HG02642 (cell line): ENCODE data around the gene POLR2C.
A peak's percentile ranks its signal among the peaks of the same experiment; 100 is the strongest.

Experiments used
- ATAC-seq: cut with Tn5 transposase; IDR thresholded peaks from one replicate; pipeline ENCODE4 v1.9.1; 2021; ENCODE audit warnings: mild to moderate bottlenecking; ENCODE audit not compliant: unreplicated experiment, poor library complexity

The POLR2C gene

DNA sequence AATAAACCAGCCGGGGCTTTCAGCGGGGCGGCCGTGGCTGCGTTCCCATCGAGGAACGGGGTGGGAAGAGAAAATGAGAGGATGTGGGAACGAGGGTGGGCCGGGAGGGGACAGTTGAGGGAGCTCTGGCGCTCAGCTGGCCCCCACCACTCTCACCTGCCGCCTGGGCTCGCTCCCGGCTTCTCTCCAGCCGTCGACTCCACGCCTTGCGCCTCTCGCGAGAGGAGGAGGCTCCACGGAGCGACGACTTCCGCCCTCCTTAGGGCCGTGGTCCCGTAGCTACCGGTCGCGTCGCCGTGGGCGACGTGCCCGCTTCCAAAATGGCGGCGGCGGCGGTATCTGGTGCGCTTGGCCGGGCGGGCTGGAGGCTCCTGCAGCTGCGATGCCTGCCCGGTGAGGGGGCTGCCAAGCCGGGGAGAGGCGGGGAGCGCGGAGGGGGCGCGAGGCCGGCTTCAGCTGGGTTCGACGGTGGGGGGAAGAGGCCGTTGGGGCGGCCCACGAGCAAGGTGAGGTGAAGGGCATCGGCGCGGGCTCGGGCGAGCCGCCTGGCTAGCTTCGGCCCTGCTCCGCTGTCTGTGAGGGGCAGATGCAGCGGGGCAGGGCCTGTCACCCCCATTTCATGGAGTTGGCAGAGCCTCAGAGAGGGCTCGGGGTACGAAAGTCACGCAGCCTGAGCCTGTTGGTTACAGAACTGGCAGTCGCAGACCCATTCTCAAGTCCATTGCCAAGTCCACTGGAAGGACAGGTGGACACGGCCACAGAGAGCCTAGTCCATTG lies 15.1 kb upstream of the POLR2C start, which contains the start of the genes CIAPIN1 and COQ9:
Gene CIAPIN1, minus strand, starts transcription at position 200 of the 777 bp plus-strand sequence. CDS start 6,457 bp downstream, outside the sequence.
Gene COQ9, plus strand, starts transcription at position 294 of the 777 bp plus-strand sequence. Its CDS starts 27 bp downstream, at position 321.
- peak; percentile 98 for ATAC-seq

DNA sequence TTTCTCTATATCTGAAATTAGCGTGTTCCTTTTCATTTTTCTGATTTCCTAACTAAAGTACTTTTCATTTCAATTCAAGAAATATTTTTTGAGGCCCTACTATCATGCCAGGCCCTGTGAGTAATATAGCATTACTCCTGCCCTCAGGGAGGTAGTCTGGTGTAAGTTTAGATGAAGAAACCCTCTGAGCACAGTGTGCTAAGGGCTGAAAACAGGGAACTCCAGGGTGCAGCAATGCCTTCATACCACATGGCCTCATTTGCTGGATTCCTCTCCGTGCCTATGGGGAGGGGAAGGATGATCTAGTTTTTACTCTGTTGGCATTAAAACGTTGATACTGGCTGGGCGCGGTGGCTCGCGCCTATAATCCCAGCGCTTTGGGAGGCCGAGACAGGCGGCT lies 10.5 kb upstream of the POLR2C start:
- ATAC-seq: no peak

DNA sequence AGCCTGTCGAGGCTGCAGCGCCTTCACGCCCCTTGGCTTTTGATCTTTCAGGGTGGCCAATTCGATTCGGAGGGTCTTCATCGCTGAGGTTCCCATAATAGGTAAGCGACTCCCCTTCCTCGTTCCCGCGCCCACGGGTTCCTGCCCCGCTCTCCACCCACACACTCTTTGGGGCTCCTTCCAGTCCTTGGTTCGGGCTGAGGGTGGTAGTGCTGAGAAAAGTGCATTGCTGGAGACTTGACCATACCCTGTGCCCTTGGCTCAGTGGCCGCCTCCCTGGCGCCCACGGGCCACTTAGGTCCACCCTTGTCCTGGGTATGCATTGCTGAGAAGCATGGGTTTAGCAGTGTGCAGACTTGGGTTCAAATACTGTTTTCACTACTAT lies 491 bp downstream of the POLR2C start:
- peak; percentile 22 for ATAC-seq

GRCh38 chr16:57464523-57464922 lies 2.0 kb downstream of the POLR2C start:
- no peak for ATAC-seq

DNA sequence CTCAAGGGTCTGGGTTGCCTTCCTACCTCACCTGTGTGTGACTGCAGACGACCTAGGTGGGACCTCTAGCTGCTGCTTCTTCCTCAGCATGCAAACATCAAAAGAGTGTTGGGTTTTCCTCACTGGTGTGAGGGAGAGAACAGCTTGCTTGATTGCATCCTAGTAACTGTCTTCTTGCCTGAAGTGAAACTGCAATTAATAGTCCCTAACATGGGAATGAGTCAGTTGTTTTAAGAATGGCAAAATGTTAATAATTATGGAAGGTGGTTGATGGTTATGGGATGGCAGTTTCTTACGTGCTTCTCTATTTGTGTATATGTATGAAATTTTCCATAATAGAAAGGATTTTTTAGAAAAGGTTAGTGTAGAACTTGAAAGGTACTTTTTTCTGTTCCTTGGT lies 5.9 kb downstream of the POLR2C start:
- no peak for ATAC-seq

DNA sequence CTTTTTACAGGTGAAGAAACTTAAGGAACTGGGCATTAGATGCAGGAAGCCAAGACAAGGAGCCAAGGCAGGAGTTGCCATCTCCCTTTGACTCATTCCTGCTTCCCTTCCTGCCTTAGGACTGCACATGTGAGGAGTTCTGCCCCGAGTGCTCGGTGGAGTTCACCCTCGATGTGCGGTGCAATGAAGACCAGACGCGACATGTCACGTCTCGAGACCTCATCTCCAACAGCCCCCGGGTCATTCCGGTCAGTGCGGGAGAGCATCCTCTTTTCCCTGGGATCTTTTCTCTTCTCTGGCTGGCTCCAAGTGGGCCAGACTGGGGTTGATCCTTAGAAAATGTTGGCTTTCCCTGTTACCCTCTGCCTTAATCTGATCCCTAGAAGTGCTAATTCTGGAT lies 6.6 kb downstream of the POLR2C start:
- no peak for ATAC-seq

DNA sequence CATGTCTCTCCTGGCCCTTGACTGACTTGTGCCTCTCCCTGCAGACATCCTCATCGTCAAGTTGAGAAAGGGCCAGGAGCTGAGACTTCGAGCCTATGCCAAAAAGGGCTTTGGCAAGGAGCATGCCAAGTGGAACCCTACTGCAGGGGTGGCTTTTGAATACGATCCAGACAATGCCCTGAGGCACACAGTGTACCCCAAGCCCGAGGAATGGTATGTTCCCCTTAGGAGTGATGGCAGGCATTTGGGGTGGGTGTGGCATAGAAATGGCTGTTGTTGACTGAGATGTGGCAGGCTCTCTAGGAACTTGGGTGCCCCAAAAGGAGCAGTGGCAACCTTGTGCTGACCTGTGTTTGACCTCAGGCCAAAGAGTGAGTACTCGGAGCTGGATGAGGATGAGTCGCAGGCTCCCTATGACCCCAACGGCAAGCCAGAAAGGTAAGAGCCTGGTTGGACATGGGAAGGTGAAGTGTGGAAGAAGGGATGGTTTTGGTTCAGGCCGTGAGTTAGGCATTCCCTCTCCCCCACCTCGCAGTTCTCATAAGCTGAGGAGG lies 7.5 kb downstream of the POLR2C start:
- ATAC-seq: no peak

DNA sequence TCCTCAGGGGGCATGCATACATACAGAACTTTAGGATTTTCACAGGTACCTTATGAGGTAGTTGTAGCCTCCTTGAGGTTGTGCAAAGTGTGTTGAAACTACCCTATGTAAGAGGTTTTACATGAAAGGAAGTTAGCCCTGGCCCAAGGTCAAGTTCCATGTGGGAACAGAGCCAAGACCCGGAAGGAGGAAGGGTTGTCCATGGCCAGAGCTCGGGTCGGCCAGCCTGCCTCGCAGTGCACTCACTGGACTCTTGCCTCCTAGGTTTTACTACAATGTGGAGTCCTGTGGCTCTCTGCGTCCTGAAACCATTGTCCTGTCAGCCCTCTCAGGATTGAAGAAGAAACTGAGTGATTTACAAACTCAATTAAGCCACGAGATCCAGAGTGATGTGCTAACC lies 8.2 kb downstream of the POLR2C start:
- no peak for ATAC-seq

DNA sequence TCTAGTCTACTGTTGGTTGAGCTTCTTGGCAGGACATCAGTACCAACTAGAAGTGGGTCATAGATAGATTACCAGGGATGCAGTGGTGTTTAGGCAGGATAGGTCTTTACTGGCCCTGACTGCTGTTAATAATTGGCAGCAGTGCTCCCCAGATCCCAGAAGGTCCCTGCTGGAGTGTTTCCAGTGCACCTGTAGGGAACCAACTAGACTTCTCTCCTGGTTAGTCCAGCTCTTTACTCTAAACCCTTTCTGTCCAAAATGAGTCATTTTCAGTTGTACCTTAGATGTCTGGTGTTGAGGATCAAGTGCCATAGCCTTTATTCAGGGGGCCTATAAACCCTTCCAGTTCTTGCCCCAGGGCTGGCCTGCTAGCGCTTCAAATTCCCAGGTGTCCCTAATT lies 8.7 kb downstream of the POLR2C start:
- no peak for ATAC-seq

- no peak for ATAC-seq
Observed at GRCh38 chr16:57471852-57472664, 9.6 kb downstream of the POLR2C start.

DNA sequence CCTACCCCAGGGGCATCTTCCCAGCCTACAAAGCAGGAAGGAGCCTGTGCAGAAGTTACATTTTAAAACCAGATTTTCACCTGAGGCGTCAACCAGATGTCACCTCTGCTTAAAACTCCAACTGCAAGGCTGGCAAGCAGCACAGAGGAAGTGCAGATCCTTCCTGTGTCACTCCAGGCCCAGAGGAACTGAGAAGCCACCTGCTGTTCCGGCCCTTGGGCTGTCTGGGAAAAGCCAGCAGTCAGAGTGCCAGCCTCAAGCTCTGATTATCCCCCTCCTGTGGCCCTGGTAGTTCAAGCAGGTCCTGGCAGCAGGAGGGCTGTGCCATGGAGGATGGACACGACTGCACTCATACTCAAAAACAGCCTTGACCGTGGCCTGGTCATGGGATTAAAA lies 10.2 kb downstream of the POLR2C start:
- no peak for ATAC-seq

- ATAC-seq: no peak
Observed at GRCh38 chr16:57473176-57473840, 10.8 kb downstream of the POLR2C start.

DNA sequence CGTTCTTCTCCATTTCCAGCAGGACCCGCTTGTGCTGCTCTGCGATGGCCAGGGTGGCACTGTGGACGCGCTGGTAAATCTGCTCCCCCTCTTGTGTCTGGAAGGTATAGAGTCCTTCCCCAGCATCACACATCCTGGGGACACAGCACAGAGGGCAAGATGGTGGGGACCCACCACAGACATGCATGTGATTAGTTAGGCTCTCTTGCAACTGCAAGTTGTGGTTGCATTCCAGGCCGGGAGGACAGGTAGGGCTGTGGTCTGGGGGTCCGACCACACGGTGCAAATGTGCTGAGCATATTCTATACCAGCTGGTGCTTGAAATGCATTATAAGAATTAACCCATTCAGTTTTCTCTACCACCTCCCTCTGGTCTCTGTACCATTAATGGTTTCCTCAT lies 11.4 kb downstream of the POLR2C start:
- ATAC-seq: no peak

DNA sequence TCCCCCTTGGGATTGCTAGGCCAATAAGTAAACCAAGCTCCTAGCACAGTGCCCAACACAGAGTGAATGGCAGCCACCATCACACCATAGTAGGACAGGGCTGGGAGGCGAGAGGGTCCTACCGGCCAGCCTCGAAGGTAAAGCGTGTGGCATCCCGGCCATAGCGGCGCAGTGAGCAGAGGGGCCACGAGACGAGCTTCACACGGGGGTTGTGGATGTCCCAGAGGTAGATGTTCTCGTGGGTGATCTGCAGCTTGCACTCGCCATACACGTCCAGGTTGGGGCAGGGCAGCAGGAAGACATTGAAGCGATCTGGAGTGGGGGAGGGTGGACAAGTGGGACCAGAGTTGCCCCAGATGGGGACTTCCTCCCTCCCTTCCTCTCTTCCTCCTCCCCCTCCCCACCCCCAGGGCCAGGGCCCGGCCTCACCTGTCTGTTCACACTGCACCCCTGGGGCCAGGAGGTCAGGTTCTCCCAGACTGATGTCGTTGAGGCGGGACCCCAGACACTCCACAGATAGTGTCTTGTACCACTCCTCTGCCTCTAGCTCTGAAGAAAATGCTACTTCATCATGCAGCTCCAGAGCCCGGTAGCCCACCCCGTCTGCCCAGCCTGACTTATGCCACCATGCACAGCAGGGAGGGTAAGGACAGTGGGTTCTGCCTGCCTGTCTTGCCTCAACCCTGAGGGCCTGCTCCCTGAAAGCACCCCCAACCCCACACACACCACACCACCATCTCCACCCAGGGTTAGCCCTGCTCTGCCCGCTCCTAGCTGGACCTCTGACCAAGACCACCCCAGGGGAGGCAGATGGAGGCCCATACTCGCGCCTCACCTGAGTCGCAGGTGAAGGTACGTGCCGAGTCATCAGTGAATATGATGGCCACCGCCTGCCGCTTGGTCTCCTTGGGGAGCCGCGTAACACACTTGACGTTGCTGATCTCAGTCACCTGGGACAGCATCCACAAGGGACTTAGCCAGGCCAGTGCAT lies 12.5 kb downstream of the POLR2C start:
- ATAC-seq: no peak

DNA sequence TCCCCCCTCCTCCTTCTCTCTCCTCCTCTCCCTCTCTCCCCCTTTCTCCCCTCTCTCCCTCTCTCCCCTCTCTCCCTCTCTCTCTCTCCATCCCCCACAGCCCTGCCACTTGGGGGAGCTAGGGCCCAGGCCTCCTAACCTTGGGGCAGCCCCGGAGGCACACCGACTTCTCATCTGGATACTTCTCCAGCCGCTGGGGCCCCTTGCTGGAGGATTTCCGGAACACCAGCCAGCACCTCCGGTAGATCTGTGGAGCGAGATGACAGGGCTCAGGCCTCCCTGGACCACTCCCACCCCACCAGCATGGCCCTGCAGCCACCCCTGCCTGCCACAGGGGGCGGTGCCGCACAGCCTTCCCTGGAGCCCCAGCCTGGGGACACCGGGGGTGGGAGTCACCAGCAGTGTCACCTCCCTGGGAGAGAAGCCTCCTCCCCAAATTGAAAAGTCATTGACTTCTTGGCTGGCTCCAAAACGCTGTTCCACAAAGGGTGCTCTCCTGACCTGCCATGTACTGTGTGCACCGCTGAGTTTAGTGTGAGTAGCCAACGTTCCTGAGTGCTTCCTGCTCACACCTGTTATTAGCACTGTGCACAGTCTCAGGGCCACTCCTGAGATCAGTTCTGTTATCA lies 13.3 kb downstream of the POLR2C start:
- ATAC-seq: peak; percentile 82

GRCh38 chr16:57476546-57477410 lies 14.3 kb downstream of the POLR2C start:
- no peak for ATAC-seq

DNA sequence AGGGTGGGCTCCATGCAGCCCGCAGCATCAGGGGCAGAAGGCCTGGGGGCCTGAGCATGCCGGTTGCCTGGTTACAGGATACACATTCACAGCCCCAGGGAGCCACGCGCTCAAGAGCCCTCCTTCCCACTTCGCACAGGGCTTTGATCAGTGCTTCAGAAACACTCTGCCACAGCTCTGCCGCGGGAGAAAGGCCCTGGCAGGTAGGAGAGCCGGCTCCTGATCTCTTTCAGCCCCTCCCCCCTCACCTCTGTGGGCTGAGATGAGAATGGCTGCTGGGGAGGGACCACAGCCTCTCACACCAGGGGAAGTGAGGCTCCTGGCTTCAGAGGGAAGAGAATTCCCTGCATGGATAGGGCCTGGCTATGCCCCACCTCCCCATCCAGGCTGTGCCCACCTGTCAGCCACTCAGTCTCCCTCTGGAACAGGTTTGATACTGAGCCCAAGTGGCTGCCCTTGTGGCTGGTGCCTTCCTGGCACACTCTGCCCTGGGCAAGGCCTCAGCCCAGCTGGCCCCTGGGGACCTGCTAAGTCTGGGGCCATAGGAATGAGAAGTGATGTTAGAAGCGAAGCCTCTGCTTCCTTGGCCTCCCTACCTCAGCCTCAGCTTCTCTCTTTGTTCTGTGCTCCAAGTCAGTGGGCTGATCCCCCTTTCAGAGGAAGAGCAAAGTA lies 15.2 kb downstream of the POLR2C start:
- ATAC-seq: no peak
